DMS114 treated with DMSO at 0.1 percent for 48 hours (cell line): ENCODE measurements around the gene LRRK1.

Experiments
- DNase-seq: peaks from one replicate; lab custom pipeline; 2025; ENCODE audit not compliant: unreplicated experiment; lab: John Stamatoyannopoulos, UW

Gene LRRK1

DNA sequence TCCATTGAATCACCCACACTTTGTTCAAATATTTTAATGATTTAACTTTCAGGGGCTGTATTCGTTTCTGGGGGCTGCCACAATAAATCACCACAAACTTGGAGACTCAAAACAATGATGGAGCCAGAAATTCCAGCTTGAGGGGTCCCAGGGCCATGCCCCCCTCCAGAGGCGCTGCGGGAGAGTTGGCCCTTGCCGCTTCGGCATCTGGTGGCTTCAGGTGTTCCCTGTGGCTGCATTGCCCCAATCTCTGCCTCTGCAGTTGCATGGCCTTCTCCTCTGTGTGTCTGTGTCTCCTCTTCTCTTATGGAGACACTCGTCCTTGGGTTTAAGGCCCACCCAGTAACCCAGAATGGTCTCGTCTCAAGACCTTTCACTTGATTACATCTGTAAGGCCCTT lies 187.9 kb downstream of the LRRK1 start:
- DNase-seq, result no peak

DNA sequence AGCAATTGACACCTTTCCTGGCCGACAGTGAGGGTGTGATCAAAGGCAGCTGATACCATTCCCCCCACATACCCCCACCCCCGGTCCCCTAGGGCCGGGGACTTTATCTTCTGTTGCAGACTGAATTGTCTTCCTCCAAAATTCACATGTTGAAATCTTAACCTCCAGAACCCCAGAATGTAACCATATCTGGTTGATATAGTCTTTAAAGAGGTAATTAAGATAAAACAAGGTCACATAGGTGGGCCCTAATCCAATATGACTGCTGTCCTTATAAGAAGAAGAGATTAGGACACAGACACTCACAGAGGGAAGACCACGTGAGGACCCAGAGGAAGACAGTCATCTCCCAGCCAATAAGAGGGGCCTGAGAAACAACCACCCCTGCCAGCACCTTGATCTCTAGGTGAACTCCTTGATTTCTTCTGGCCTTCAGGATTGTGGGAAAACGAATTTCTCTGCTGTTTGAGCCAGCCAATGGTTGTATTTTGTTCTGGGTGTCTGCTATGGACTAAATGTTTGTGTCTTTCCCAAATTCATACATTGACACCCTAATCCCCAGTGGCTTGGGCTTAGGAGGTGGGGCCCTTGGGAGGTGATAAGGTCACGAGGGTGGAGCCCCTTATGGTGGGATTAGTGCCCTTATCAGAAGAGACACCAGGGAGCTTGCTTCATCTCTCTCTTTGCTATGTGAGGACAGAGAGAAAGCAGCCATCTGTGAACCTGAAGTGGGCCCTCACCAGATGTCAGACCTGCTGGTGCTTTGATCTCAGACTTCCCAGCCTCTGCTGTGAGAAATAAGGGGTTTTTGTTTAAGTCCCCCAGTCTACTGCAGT lies 188.7 kb downstream of the LRRK1 start:
- no peak for DNase-seq

DNA sequence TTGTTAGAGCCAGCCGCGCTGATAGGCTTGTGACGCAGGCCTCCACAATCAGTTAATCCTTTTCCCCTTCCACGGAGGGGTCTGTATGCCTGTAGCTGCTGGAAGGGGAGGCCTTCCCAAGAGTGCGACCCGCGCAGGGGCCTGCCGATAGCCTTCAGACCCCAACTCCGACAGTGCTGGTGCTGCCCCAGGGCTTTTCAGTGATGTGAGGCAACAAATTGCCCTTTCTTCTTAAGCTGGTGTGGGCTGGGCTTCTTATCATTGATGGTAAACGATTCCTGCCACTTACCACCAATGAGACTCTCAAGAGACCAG lies 189.3 kb downstream of the LRRK1 start:
- no peak for DNase-seq

DNA sequence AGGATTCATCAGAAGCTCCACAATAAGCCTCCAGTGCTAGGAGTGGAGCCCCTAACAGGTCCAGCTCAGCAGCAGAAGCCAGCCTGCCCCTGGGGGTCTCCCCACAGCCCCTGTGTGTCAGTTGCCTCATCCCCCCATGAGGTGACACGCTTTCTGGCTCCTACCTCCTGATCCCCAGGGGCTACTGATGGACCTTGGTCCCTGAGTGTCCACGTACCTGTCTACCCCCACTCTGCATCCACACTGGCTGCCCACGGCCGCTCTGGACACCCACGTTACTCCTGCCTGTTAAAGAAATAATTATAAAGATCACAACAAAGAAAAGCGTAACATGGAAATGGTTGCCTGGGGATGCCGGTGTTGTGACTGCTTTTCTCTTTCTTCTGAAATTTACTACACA lies 189.6 kb downstream of the LRRK1 start:
- DNase-seq, result no peak

DNA sequence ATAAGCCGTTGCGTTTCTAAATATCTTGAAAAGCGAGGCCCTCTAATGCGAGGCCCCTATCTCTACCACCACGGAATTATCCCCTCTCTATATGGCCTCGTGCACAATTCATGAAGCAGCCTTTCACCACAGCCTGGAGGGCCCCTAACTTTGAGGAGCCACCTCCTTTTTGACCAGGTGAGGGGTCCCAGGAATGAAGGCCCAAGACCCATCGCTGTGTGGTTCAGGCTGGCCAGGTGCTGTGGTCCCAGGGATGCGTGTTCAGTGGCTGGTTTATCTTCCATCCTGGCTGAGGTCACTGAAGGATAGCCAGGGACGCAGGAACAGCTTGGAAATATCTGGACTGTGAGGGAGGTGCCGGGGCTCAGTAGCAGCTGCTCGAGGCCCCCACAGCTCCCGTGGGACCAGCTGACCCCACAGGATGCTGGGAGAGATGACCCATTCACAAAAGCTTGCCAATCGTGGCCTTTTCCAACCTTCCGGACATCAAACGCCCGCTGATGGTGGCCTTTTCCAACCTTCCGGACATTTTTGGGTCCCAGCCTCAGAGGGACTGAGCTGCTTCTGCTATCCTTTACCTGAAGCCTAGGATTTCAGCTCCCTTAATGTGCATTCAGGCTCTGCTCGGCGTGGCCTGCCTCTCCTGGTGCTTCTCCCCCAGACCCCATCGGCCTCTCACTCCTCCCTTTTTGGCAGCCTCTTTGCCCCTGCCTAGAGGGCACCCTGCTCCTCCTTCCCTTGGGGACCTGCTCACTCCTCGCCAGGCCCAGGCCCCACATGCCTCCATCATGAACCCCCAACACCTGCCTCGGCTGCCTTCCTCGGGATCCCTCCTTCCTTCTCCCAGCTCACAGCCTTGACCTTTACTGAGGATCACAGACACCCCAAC lies 191.8 kb downstream of the LRRK1 start:
- DNase-seq, result no peak

DNA sequence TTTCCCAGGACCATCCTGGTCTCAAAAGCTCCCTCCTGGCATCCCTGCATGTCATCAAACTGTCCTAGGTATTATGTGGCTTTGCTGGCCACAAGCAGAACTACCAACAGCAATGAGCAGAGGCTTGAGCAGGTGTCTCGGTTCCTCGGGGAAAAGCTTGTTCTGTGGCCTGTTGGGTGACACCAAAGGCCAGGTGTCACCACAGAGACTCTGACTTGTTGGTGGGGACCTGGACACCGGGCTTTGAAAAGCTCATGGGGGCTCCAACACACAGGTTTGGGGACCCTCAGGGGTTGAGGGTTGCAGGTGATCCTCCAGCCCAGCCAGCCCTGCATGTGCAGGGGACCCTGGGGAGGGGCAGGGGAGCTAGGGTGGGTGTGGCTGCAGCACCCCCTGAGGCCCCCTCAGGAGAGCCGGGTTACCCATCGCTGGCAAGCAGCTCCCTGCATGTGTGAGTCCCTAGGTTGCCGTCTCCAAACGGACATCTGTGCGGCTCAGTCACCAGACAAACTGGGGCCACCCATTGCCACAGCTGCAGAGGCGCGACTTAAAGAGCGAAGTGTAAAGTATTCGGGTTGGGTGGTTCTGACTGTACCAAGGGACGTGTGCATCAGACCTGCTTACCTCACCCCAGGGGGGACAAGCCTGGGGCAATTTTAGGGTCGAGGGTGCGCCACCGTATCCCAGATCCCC lies 192.6 kb downstream of the LRRK1 start:
- DNase-seq, result no peak

DNA sequence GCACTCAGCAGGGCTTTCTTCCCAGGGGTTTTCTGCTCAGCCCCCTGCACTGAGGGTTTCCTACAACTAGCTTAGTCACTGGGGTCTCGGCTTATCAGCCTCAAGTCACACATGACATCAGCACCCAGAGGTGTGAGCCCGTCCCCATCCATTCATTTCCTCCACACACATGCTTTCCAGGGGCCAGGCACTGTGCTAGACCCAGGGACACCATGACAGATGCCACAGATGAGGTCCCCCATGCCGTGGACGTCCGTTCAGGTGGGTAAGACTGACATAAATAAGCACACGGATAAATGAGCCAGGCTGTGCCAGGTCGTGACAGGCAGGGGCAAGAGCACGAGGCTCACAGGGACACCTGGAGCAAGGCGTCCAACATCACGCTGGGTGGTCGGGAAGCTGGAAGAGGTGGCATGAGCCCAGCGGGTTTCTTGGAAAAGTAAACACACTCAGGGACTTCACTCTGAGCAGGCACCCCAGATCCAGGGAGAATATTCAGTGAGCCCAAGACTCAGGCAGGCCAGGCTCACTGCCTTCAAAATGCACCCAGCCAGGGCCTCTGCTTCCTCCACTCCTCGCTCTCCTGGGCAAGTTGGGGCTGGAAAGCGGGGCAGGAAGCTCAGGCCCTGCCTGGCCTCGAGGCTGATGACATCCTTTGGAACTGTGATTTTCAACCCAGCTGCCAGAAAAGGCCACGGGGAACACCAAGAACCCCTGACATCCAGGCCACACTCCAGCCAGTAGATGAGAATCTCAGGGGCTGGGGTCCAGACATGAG lies 193.4 kb downstream of the LRRK1 start:
- no peak for DNase-seq

DNA sequence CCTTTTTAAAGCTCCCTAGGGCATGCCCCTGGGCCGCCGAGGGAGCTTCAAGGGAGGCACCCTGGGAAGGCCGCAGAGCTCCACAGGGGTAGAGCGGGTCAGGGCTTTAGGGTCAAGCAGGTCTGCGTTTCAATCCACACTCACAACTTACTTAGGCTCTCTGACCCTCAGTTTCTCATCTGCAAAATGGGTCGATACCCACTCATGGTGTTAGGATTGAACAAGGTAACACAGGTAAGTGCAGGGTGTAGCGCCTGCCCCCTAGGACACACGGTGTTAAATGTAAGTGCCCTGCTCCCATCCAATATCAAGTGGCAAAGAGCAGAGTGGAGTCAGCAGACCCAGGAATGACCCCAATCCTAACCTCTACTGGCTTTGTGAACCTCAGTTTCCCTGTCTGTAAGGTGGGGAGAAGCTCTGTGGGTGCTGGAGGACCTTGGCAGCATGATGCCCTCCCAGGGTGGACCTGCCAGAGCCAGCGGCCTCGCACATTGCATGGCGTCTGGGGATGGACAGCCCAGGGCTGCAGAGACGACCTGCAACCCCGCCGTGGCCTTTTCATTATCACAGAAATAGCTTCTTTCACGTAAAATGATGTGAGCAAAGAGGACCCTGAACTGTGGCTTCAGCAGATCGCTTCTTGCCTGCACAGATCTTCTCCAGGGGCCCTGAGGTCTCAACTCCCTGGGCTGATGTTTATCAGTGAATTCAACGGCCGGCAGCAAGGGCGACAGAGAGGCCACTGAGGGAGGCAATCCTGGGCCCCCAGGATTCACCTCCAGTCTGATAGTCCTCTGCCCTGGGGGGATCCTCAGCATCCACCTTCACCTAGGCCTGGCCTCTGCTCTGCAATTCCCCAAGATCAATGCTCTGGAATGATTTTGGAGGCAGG lies 194.2 kb downstream of the LRRK1 start:
- no peak for DNase-seq

DNA sequence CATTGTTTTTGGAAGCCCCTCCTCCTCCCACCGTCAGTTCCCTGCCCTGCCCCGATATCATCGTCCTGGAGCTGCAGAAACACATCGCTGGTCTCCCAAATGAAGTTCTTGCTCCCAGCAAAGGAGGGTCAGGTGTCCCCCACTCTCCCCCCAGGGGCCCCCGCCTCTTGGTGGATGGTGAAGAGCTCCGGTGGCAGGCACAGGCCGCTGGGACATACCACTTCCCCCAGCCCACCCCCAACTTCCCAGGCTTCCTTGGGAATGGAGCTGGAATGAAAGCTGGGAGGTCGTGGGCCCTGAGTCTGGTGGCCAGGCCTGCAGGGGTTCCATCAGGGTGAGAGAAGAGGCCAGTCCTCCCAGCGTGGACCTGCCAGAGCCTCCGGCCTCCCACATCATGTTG lies 195.0 kb downstream of the LRRK1 start:
- DNase-seq, result no peak

DNA sequence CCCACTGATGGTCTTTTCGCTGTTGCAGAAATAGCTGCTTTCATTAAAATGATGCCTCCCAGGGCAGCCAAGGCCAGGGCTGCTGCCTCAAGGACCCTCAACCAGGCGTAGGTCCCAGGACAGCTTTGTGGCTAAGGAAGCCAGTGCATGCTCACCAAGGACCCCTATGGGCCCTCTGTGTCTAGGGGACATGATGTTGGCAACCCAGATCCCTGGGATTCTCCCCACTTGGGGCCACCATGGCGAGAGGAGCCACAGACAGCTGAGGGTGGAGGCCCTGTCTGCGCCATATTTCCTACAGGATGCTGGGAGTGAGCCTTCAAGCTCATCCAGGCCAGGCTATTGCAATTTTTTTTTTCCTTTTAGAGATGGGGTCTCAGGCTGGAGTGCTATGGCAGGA lies 195.5 kb downstream of the LRRK1 start:
- no peak for DNase-seq

DNA sequence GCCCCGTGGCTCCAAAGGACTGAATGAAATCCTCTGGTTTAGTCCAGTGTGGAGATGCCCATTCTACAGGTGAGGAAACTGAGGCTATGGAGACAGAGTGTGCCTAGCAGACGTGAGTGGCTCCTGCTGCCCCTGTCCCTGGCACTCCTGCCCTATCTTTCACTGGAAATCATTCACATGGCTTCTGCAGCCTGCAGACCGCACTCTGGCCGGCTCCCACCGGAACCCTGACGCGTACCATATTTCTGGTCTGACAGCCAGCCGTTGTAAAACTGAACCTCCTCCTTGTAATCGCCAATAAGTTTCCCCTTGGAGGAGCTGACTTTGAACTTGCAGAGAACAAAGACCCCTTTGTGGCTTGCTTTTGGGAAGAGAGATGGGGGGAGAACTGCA lies 196.2 kb downstream of the LRRK1 start:
- DNase-seq, result no peak

DNA sequence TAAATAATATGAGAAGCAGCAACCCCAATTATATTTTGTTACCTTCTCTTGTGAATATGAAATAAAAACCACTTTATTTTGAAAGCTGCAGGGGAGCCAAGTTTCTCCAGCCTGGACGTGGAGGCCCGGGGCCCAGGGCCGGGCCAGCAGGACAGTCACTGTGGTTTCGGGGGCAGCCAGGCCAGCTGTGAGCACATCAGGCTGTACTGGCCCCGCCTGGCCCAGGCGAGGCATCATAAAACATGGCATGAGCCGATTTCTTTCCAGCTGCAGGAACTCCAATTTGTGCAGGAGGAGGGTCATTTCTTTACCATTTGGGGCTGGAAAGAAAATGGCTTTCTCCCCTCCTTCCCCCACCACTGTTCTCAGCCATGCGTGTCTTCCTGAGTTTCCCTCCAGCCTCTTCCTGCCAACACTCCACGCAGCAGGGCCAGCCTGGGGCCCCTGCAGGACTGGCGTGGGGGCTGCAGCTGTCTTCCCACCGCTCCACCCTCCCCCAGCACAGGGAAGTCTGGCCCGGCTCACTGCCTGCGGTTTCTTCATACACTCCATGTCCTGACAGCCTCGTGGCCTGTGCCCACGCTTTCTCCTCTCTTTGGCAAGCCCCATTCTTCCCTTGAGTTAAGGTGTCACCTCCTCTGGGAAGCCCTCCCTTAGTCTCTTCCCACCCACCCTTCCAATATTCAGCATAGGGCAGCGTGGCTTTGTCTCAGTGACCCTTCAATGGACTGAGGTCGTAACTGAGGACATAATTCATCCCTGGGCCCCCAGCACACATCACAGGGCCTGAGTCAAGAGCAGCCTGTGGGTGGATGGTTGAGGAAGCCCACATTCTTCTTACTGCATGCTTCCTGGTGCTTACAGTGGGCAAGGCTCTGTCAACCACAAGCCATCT lies 196.9 kb downstream of the LRRK1 start:
- no peak for DNase-seq

DNA sequence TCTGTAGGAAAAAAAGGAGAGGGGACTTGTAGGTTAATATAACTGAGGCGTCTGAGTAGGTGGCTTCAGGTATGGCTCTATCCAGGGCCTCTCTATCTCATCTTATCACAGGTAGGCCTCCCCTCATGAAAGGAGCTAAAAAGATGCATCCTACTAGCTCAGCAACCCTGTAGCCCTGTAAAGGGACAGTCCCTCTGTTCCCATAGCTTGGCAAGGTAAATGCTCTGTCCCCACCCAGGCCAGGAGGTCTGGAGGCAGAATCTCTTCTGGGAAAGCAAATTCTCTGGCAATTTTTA lies 197.5 kb downstream of the LRRK1 start:
- DNase-seq, result no peak

DNA sequence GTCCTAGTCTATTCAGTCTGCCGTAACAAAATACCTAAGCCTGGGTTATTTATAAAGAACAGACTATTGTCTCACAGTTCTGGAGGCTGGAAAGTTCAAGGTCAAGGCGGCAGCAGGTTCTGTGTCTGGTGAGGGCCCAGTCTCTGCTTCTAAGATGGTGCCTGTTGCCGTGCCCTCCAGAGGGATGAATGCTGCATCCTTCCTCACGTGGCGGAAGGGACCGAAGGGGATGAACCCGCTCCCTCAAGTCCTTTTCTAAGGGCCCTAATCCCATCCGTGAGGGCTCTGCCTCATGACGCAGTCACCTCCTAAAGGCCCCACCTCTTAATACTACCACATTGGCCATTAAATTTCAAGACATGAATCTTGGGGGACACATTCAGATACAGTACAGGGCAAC lies 199.0 kb downstream of the LRRK1 start:
- DNase-seq, result no peak

DNA sequence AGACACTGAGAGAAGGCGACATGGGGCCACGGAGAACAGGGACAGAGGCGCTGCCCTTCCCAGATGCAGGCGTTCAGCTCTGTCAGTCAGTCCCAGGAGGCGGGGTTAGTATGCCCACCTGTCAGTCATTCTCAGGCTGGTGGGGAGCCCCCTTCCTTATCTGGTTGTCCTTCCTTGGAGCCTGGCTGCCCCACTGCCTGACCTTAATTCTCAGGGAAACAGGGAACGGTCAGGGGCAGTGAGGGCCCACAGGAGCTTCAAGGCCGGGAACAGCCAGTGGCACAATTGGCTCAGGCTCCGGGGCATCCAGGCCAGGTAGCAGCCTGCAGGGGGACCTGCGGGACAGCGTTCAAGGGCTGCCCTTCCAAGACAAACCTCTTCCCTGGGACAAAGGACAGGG lies 199.5 kb downstream of the LRRK1 start:
- DNase-seq, result no peak

DNA sequence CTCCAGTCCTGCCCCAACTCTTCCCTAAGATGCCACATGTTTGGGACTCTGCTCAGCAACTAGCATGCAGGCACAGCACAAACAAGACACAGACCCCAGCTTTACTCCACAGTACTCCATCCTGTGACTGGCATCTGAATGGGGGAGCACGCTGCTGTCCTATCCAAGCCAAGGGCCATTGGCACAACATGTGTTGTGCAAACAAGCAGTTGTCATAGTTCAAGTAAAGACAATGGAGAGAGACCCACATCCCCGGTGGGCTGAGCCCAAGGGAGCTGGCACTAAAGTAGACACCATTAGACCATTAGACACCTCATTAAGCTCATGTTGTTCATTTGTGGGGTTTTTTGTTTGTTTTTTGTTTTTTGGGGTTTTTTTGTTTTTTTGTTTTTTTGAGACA lies 200.0 kb downstream of the LRRK1 start:
- DNase-seq, result no peak
